NCI-H128 (cell line): ENCODE measurements around the gene SYF2.
"Not testable (repeated sequence)": the region's sequence is repeated elsewhere in the genome, so short reads cannot be mapped to it uniquely, and the experiment has no call there.

Source experiments
- DNase-seq: peaks from one replicate; lab custom pipeline; 2025; ENCODE audit not compliant: unreplicated experiment; lab: John Stamatoyannopoulos, UW

Gene SYF2

DNA sequence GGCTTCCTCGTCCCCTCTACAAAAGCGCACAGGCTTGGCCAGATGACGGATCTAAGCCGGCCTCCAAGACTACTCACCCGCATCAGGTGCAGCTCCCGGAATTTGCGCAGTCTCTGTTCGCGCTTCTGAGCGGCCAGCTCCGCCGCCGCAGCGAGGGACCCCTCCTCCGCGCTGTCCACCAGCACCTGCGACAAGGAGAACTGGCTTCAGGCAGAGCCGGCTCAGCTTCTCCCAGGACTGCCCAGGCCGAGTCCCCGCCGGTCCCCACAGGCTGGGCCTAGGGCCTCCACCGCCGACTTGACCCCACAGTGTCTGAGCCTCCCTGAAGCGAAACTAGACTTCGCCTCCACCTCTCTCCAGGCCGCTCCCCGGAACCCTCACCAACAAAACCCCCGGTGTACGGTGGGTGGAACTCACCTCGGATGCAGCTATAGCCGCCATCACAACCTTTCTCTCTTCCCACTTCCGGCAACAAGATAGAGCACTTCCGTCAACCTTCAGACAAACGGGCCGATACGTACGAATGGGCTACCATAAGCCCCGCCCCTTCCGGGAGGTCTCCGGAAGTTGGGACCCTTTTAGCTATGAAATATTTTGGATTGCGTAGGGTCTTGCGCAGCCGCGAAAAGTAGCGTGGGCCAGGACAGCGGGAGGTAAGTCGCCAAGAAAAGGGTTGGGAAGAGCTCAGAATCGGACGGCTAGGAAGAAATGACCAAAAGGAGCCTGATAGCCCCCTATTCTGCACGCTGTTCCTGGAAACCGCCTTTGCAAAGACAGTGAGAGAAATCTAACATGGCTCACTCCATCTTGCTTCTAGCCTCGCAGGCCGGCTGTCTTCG, at the start of gene SYF2:
SYF2 (minus strand) TSS at position 476 of the 839 bp plus-strand sequence; CDS start at position 441, 35 bp downstream.
- peak; percentile 93 for DNase-seq

DNA sequence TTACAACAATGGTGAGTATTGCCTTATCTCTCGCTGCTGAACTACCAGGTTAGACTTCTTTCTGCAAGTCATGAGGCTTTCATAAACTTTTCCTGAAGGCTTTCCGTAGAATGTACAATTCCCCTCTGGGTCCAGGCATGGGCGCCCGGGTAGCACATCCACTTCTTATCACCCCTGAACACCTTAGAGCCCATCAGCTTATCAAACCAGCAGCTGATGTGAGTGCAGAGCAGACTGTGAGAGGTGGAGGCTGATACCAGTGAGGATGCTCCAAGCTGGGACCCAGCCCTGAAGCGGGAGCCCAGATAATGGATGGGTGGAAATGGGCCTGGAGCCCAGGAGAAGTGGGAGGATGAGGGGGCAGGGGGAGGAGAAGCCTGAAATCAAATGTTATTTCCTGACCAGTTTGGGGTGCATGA, 47.4 kb upstream of the SYF2 start:
- not testable (repeated sequence) for DNase-seq

DNA sequence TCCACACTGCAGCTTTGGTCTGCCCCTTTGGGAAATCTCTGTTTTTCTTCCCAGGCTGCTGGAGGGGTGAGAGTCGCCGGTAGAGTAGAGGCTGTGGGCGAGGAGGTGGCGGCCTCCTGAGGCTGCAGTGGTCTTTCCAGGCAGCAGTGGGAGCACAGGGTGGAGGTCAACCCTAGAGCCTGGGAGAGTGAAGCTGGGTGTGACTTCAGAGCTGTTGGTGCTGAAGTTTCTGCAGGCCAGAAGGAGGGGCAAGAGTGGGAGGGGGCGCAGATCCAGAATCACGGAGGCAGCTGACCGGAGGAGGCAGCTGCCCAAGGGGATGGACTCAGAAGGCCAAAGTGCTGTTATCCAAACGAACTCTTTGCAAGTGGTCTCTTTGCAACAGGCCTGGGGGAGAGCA, 46.5 kb upstream of the SYF2 start:
- not testable (repeated sequence) for DNase-seq

DNA sequence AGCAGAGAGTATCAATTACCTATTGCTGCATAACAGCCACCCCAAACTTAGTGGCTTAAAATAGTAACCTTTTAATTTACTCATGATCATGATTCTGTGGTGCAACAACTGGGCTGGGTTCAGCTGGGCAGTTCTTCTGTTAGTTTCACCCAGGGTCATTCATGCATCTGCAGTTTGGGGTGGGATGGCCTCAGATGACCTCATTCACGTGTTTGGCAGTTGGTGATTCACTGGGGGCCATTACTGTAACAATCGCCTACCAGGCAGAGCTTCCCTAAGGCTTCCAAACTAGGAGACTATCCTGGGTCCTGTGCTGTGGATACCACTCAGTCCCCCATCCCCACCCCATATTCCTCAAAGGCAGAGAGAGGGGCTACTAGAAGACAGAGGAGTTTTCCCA, 46.1 kb upstream of the SYF2 start:
- DNase-seq: not testable (repeated sequence)

DNA sequence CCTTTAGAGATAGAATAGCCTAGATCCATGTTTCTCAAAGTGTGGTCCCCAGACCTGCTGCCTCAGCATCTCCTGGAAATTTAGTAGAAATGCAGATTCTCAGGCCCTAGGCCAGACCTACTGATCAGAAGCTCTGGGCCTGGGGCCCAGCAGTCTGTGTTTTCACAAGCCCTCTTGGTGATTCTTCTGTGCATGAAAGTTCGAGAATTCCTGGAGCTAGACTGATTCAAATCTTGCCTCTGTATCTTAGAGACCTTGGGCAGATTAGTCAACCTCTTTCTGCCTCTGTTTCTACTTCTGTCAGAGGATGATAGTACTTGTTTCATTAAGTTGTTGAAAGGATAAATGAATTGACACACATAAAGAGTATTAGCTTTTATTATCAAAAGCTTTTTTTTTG, 45.0 kb upstream of the SYF2 start:
- DNase-seq: not testable (repeated sequence)

DNA sequence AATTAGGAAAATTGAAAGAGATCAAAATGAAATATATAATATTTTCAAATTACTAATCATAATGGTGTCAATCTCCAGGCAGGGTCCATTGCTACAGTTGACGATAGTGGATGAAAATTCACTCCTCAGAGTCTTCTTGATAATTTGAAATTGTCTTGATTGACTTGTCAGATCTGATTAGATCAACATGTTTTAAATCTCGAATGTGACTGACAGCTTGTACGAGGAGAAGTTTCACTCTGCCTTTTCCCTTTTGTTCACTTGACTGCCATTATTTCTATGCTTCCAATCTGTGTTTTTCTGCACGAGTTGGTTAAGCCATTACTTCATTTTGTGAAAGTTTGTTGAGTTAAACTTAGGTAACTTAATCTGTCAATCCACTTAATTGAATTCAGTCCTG, 43.3 kb upstream of the SYF2 start:
- DNase-seq: not testable (repeated sequence)

DNA sequence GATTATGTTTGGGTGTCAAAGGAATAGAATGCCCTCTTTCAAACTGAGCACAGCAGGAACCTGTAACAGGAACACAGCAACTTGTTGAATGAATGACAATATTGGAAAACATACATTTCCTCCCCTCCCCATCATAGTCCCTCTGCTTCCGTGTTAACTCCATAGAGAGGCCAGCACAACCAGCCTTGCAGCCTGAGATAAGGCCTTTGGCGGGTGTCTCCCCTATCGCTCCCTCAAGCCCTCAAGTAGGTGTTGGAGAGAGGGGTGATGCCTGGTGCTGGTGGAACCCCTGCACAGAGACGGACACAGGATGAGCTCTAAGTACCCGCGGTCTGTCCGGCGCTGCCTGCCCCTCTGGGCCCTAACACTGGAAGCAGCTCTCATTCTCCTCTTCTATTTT, 39.9 kb upstream of the SYF2 start, which contains the start of gene RHD:
RHD (plus strand) TSS at position 272 of the 400 bp plus-strand sequence; CDS start at position 311, 39 bp downstream.
- DNase-seq: not testable (repeated sequence)

DNA sequence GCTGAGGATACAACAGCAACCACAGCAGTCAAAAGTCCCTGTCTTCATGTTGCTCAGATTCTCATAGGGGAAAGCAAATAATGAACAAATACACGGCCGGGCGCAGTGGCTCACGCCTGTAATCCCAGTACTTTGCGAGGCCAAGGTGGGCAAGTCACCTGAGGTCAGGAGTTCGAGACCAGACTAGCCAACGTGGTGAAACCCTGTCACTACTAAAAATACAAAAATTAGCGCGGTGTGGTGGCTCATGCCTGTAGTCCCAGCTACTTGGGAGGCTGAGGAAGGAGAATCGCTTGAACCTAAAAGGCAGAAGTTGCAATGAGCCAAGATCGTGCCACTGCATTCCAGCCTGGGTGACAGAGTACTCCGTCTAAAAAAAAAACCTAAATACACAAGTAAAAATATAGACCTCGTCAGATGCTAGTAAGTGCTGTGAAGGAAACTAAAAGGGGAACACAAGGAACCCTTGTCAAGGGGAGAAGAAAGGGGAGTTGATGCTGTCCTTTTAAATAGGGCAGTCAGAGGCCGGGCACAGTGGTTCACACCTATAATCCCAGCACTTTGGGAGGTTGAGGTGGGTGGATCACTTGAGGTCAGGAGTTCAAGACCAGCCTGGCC, 36.0 kb upstream of the SYF2 start:
- not testable (repeated sequence) for DNase-seq

DNA sequence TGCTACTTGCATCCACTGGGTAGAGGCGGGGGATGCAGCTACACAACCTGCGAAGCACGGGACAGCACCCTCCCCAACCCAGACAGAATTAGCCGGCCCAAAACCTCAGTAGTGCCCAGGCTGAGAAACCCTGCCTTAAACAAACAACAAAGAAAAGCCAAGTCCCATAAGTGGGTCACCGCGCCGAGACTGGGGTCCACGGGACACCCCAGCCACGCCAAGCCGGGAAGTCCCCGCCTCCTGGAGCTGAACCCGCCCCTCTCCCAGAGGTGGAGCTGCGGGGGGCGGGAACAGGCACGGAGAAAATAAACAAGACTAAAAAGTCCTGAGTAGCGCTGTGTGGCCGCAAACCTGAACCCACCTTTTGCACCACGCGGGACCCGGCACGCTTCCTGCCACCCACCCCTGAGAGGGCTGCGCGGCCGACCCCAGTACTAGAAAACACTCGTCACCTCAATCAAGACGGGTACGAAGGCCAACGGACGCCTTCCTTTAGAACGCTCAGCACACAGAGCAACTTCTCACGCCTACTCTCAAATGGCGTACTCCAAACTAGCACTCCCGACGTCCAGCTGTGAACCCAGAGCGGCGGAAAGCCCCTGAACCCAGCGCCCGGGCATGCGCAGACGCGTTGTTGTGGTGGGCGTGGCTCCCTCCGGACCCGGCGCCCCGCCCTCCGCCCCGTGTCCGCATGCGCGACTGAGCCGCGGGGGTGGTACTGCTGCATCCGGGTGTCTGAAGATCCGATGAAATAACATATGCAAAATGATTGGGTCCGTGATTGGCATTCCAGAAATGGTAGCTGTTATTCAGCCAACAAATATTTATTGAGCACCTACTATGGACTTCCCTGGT, 35.2 kb upstream of the SYF2 start:
- peak; percentile 70 for DNase-seq

DNA sequence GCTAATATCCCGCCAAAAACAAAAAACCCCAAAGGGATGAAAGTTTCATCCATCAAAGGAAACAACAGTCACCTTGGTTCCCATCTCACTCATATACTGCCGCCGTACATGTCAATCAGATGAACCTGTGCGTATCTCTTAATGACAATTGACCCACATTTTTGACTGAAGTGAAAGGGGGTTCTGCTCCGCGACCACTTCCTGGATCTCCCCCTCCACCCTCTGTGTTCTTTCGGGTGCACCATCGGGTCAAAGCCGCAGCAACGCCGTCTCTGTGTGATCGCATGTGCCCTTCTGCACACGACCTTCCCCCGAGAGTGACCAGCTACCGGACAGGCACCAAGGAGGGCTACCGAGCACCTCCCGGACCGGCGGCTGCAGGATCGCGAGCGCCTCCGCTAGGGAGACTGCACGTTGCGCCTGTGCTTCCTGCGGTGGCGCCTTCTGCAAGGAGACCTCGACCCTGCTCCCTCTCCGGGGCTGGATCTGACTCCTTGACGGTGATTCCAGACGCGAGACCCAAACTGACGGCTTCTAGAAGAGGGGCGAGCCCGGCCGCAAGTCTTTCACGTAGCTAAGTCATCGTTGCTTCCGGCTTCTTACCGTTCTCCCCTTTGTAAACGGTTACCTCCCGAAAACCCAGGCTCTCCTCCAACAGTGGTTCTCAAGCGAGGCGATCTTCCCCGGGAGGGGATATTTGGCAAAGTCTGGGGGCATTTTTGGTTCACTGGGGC, 34.4 kb upstream of the SYF2 start:
- DNase-seq: not testable (repeated sequence)

DNA sequence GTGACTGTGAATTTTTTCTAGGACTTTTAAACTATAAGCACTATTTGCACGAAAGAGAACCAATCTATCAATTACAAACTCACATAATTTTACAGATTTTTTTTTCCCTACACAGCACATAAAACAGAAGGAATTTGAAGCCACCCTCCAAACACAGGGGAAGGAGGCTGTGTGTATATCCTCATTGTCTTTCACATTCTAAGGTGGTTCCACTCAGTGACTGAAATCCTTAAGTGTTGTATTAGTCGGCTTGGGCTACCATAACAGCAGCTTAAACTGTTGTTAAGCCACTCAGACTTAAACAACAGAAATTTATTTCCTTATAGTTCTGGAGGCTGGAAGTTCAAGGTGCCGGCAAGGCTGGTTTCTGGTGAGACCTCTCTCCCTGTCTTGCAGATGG, 28.0 kb upstream of the SYF2 start:
- DNase-seq: not testable (repeated sequence)

DNA sequence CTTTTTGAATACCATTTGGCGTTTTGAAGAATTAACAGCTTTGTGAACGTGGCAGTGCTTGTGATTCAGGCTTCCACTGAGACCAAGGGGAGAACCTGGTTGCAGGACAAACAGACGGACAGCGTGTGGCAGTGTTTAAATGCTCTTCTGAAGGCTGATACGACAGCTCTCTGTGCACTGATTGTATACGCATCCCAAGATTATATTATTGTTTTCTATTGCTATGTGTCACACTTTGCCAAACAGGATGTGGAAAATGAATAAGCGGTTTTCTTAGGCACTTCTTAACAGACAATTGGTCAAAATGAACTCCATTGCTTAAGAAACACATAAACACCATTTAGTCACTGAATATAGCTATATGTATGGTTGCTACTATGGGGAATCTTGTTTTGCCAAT, 27.5 kb upstream of the SYF2 start:
- not testable (repeated sequence) for DNase-seq

DNA sequence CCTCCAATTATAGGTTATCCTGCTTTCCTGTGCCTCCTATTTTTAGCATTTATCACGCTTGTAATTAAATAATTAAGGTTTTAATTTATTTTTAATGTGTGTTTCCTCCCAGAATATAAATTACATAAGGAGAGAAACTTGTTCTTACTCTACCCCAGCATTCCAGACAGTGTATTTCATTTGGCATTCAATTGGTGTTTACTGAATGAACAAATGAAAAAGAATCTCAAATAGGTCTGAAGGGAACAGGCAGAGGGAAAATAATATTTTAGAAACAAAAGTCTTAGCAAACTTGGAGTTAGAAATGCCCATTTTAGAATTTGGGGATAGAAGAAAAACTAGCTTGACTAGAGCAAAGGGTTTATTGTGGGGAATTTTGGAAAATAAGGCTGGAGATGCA, 24.9 kb upstream of the SYF2 start:
- no peak for DNase-seq

DNA sequence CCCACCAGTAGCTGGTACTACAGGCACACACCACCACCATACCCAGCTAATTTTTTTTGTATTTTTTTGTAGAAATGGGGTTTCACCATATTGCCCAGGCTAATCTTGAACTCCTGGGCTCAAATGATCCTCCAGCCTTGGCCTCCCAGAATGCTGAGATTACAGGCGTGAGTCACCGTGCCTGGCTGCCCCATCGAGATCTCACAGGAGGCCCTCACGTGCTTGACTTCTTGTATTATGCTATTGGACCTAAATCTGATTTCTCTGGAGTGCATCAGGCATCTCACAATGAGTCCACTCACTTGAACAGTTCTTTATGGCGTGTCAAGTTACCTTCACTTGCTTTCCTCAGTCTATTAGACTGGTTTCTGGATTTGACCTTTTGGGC, 24.3 kb upstream of the SYF2 start:
- DNase-seq: no peak

DNA sequence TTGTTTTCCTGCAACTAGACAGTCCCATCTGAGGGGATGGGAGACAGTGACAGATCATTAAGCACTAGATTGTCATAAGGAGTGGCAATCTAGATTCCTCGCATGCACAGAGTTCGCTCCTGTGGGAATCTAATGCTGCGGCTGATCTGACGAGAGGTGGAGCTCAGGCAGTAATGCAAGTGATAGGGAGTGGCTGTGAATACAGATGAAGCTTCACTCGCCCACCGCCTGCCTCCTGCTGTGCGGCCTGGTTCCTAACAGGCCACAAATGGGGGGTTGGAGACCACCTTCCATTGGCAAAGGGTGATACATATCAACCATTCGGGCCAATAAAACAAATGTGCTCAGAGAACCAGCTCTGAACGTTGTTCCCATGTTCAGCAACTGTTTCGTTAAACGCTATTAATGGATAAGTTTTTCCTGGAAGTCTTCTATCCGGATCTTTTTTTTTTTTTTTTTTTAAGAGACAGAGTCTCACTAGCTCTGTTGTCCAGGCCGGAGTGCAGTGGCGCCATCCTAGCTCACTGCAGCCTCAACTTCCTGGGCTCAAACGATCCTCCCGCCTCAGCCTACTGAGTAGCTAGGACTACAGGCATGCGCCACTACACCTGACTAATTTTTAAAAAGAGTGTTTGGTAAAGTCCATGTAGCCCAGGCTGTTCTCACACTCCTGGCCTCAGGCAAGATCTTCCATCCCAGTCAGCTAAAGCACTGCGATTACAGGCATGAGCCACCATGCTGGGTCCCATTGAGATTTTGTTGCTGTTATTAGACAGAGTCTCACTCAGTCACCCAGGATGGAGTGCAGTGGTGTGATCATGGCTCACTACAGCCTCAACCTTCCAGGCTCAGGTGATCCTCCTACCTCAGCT, 23.6 kb upstream of the SYF2 start:
- DNase-seq: no peak

DNA sequence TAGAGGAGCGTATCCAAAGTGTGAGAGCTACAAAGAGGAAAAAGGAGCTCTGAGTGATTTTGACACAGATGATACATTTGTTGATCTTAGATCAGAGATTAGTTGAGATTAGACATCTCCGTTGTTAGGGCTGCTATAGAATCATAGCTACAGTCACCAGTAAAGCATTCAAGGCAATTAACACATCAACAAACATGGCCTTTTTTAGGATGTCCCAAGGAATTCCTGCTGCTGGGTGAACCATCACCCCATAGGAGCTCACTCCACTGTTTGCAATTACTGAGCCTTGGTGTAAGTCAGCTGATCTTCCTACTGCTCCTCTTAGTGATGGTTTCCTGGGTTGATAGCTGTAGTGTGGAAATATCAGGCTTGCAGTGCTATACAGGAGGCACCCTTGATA, 21.6 kb upstream of the SYF2 start:
- DNase-seq: no peak

DNA sequence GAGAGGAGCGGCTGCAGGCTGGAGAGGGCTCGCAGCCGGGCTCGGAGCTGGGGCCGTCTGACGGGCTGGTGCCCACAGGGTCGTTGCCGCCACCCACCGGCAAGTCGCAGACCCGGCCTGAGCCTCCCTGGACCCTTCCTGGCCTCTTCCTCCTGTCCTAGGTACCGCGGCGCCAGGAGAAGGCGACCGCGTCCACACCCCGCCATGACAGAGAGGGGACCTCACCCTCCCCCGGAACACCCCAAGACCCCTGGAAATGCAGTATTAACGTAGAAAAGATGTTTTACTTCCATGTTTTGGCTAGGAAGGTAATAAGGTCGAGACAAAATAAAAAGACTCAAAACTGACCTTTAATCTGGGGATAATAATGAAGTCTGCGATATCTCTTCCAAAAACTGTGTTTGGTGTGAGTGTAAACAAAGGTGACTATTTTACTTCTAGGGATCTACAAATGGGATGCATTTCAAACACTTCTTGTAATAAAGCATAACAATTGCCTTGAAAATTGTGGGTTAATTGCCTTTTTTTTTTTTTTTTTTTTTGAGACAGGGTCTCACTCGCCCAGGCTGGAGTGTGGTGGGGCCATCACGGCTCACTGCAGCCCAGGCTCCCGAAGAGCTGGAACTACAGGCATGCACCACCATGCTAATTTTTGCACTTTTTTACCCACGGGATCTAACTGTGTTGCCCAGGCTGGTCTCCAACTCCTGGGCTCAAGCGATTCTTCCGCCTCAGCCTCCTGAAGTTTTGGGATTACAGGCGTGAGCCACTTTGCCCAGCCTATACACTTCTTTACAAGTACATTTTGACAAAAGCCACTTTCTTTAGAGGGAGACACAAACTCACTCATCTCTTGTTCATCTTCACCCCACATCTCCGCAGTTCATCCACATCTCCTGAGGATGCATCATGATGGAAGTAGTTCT, 15.8 kb upstream of the SYF2 start:
- no peak for DNase-seq

DNA sequence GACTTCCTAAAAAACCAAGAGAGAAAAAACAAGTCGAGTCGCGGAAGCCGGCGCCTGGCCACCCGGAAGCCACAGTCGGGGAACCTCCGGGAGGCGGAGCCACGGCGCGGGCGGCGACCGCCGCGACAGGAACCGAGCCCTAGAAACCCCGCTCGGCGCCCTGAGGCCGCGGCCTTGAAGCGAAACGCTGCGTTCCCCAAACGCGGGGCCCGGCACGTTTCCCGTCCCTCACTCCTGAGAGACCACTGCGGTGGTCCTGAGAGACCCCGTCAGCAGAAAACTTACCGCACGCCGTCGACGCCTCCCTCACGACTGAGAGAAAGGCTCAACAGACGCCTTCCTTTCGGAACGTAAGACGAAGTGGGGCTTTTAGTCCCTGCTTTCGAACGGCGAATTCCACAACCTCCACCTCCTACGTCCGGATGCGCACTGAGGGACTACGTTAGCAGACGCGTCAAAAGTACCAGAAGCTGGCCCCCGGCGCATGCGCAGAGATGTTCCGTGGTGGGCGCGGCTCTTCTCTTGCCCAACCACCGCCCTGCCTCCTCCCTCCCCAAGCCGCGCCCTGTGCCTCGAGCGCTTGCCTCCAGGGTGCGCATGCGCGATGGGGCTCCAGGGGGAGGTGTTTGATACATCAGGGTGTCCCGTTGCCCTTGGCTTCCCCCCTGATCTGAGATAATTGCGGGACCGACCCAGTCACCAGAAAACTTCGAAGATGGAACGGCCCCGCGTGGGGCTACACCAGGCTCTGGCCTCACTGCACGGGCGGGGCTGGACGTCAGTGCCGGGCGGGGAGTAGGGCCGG, 14.9 kb upstream of the SYF2 start, which contains the start of gene RSRP1:
RSRP1 (minus strand) TSS at position 431 of the 805 bp plus-strand sequence. CDS start 491 bp downstream, outside the sequence.
- DNase-seq: peak; percentile 100
